ENCODE data around the gene KDM1A.

KDM1A gene

GRCh38 chr1:23108918-23109533 lies 89.8 kb downstream of the KDM1A start:
- H3K4me3 ChIP-seq (ENCODE audit: low read depth, low read length): no peak overlapping the region
- DNase-seq (ENCODE audit: low read depth): no peak
- TF ChIP-seq CTCF (IDR thresholded peaks at IDR 0.05; ENCODE audit: low read depth, low read length) (no peak), POLR2A (IDR thresholded peaks at IDR 0.05; ENCODE audit: extremely low read depth, insufficient read length) (no peak), MAX (IDR thresholded peaks at IDR 0.05; ENCODE audit: low read depth, low read length) (no peak), MYC (IDR thresholded peaks at IDR 0.05; ENCODE audit: low read depth, low read length) (no peak)

- no peak for DNase-seq (ENCODE audit: low read depth)
- no peak overlapping the region for H3K4me3 ChIP-seq (ENCODE audit: low read depth, low read length)
- TF ChIP-seq POLR2A (IDR thresholded peaks at IDR 0.05; ENCODE audit: extremely low read depth, insufficient read length) (no peak), CTCF (IDR thresholded peaks at IDR 0.05; ENCODE audit: low read depth, low read length) (no peak), MYC (IDR thresholded peaks at IDR 0.05; ENCODE audit: low read depth, low read length) (no peak), MAX (IDR thresholded peaks at IDR 0.05; ENCODE audit: low read depth, low read length) (no peak)
Observed at GRCh38 chr1:23110391-23110790, 91.1 kb downstream of the KDM1A start.

GRCh38 chr1:23111600-23112535 lies 92.6 kb downstream of the KDM1A start:
- H3K4me3 ChIP-seq (ENCODE audit: low read depth, low read length): no peak overlapping the region
- TF ChIP-seq MAX (IDR thresholded peaks at IDR 0.05; ENCODE audit: low read depth, low read length): no peak
- TF ChIP-seq CTCF (IDR thresholded peaks at IDR 0.05; ENCODE audit: low read depth, low read length): no peak
- TF ChIP-seq MYC (IDR thresholded peaks at IDR 0.05; ENCODE audit: low read depth, low read length): no peak
- TF ChIP-seq POLR2A (IDR thresholded peaks at IDR 0.05; ENCODE audit: extremely low read depth, insufficient read length): no peak
- no peak for DNase-seq (ENCODE audit: low read depth)

- no peak for DNase-seq (ENCODE audit: low read depth)
- no peak for TF ChIP-seq POLR2A (IDR thresholded peaks at IDR 0.05; ENCODE audit: extremely low read depth, insufficient read length)
- TF ChIP-seq MAX (IDR thresholded peaks at IDR 0.05; ENCODE audit: low read depth, low read length): no peak
- no peak for TF ChIP-seq CTCF (IDR thresholded peaks at IDR 0.05; ENCODE audit: low read depth, low read length)
- no peak for TF ChIP-seq MYC (IDR thresholded peaks at IDR 0.05; ENCODE audit: low read depth, low read length)
- H3K4me3 ChIP-seq (ENCODE audit: low read depth, low read length): no peak overlapping the region
Observed at GRCh38 chr1:23114424-23115079, 95.3 kb downstream of the KDM1A start.

- TF ChIP-seq MAX (IDR thresholded peaks at IDR 0.05; ENCODE audit: low read depth, low read length) (no peak), POLR2A (IDR thresholded peaks at IDR 0.05; ENCODE audit: extremely low read depth, insufficient read length) (no peak), CTCF (IDR thresholded peaks at IDR 0.05; ENCODE audit: low read depth, low read length) (no peak), MYC (IDR thresholded peaks at IDR 0.05; ENCODE audit: low read depth, low read length) (no peak)
- DNase-seq (ENCODE audit: low read depth): no peak
- H3K4me3 ChIP-seq (ENCODE audit: low read depth, low read length): no peak overlapping the region
Observed at GRCh38 chr1:23116216-23116836, 97.1 kb downstream of the KDM1A start.

Measured in NB4 (cell line).